ENCODE data around the gene UPF2. TPM values are rescaled to one million over a fixed set of nuclear protein-coding genes. Genes with fewer than 3 reads are reported as not detected.

Gene UPF2
- total and polyA plus RNA-seq, 2 of the 13 experiments (the other 11 are each of a cell fraction or from before 2014, with no cell fraction given): 6.2 to 14.5 TPM

DNA sequence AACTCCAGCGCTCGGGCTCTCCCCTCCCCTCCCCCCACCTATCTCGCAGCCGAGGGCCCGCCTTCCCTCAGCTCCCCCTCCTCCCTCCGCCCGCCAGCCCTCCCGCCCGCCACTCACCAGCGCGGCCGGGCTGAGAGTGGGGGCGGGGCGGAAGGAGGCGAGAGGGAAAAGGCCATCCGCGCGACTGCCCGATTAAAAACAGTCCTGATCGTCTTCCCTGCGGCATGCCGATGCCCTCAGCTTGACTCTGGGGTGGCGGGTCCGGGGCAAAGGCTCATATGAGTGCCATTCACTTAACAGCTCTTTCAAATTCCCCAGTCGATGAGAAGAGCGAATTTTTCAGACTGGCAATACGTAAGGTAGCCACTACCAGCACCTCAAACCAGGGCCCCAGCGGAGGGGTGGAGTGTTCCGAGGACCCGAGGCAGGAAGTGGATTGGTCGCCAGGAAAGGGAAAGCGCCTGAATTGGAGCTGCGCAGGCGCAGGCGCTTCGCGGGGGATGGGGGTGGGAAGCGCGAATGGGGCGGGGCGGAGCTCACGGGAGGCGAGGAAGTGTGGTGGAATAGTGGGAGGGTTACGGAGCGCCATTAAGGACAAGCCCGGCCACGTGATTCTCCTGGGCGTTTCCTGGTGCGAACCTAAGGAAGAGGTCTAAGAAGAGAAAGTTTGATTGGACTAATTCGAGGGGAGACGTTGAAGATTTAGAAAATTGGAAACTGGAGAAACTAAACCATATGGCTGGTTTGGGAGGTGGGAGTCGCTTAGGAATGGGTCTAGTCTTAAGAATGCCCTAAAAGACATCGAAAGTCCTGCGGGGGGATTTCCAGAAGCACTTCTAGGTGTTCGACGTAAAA lies at the start of gene UPF2 (continued):
- TF ChIP-seq CHD2 (IDR thresholded peaks at IDR 0.05; ENCODE audit: low read depth, low read length): peak; percentile 54; the same call in 1 of the 2 replicates
- TF ChIP-seq, protein P1, sequence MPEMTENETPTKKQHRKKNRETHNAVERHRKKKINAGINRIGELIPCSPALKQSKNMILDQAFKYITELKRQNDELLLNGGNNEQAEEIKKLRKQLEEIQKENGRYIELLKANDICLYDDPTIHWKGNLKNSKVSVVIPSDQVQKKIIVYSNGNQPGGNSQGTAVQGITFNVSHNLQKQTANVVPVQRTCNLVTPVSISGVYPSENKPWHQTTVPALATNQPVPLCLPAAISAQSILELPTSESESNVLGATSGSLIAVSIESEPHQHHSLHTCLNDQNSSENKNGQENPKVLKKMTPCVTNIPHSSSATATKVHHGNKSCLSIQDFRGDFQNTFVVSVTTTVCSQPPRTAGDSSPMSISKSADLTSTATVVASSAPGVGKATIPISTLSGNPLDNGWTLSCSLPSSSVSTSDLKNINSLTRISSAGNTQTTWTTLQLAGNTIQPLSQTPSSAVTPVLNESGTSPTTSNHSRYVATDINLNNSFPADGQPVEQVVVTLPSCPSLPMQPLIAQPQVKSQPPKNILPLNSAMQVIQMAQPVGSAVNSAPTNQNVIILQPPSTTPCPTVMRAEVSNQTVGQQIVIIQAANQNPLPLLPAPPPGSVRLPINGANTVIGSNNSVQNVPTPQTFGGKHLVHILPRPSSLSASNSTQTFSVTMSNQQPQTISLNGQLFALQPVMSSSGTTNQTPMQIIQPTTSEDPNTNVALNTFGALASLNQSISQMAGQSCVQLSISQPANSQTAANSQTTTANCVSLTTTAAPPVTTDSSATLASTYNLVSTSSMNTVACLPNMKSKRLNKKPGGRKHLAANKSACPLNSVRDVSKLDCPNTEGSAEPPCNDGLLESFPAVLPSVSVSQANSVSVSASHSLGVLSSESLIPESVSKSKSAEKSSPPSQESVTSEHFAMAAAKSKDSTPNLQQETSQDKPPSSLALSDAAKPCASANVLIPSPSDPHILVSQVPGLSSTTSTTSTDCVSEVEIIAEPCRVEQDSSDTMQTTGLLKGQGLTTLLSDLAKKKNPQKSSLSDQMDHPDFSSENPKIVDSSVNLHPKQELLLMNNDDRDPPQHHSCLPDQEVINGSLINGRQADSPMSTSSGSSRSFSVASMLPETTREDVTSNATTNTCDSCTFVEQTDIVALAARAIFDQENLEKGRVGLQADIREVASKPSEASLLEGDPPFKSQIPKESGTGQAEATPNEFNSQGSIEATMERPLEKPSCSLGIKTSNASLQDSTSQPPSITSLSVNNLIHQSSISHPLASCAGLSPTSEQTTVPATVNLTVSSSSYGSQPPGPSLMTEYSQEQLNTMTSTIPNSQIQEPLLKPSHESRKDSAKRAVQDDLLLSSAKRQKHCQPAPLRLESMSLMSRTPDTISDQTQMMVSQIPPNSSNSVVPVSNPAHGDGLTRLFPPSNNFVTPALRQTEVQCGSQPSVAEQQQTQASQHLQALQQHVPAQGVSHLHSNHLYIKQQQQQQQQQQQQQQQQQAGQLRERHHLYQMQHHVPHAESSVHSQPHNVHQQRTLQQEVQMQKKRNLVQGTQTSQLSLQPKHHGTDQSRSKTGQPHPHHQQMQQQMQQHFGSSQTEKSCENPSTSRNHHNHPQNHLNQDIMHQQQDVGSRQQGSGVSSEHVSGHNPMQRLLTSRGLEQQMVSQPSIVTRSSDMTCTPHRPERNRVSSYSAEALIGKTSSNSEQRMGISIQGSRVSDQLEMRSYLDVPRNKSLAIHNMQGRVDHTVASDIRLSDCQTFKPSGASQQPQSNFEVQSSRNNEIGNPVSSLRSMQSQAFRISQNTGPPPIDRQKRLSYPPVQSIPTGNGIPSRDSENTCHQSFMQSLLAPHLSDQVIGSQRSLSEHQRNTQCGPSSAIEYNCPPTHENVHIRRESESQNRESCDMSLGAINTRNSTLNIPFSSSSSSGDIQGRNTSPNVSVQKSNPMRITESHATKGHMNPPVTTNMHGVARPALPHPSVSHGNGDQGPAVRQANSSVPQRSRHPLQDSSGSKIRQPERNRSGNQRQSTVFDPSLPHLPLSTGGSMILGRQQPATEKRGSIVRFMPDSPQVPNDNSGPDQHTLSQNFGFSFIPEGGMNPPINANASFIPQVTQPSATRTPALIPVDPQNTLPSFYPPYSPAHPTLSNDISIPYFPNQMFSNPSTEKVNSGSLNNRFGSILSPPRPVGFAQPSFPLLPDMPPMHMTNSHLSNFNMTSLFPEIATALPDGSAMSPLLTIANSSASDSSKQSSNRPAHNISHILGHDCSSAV (CRISPR knock-in tag; IDR thresholded peaks at IDR 0.05; ENCODE audit: borderline replicate concordance): no peak
- TF ChIP-seq SSRP1 (CRISPR knock-in tag; IDR thresholded peaks at IDR 0.05): no peak
- TF ChIP-seq IKZF4 (CRISPR knock-in tag; IDR thresholded peaks at IDR 0.05; ENCODE audit: borderline replicate concordance, low read depth, not compliant biosample characterization): no peak
- no peak for TF ChIP-seq SMARCC2 (IDR thresholded peaks at IDR 0.05)
- TF ChIP-seq ZNF501 (CRISPR knock-in tag; IDR thresholded peaks at IDR 0.05): peak; percentile 50; the same call in 1 of the 2 replicates
- TF ChIP-seq, protein P2, sequence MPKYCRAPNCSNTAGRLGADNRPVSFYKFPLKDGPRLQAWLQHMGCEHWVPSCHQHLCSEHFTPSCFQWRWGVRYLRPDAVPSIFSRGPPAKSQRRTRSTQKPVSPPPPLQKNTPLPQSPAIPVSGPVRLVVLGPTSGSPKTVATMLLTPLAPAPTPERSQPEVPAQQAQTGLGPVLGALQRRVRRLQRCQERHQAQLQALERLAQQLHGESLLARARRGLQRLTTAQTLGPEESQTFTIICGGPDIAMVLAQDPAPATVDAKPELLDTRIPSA (CRISPR knock-in tag; IDR thresholded peaks at IDR 0.05; ENCODE audit: borderline replicate concordance): no peak; the same call in 1 of the 2 replicates
- TF ChIP-seq HMGA1 (CRISPR knock-in tag; conservative IDR thresholded peaks at IDR 0.05): no peak
- no peak for TF ChIP-seq CEBPB (IDR thresholded peaks at IDR 0.05; ENCODE audit: borderline replicate concordance, low read depth, low read length)
- no peak for TF ChIP-seq BRD4 (CRISPR knock-in tag; IDR thresholded peaks at IDR 0.05)
- no peak for TF ChIP-seq SMC3 (IDR thresholded peaks at IDR 0.05; ENCODE audit: low read length)
- TF ChIP-seq, protein P3, sequence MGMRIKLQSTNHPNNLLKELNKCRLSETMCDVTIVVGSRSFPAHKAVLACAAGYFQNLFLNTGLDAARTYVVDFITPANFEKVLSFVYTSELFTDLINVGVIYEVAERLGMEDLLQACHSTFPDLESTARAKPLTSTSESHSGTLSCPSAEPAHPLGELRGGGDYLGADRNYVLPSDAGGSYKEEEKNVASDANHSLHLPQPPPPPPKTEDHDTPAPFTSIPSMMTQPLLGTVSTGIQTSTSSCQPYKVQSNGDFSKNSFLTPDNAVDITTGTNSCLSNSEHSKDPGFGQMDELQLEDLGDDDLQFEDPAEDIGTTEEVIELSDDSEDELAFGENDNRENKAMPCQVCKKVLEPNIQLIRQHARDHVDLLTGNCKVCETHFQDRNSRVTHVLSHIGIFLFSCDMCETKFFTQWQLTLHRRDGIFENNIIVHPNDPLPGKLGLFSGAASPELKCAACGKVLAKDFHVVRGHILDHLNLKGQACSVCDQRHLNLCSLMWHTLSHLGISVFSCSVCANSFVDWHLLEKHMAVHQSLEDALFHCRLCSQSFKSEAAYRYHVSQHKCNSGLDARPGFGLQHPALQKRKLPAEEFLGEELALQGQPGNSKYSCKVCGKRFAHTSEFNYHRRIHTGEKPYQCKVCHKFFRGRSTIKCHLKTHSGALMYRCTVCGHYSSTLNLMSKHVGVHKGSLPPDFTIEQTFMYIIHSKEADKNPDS (CRISPR knock-in tag; IDR thresholded peaks at IDR 0.05): no peak
- peak; percentile 23 for TF ChIP-seq RBM39 (IDR thresholded peaks at IDR 0.05; ENCODE audit: low read depth, low read length, poor library complexity, severe bottlenecking)
- TF ChIP-seq, protein P4, sequence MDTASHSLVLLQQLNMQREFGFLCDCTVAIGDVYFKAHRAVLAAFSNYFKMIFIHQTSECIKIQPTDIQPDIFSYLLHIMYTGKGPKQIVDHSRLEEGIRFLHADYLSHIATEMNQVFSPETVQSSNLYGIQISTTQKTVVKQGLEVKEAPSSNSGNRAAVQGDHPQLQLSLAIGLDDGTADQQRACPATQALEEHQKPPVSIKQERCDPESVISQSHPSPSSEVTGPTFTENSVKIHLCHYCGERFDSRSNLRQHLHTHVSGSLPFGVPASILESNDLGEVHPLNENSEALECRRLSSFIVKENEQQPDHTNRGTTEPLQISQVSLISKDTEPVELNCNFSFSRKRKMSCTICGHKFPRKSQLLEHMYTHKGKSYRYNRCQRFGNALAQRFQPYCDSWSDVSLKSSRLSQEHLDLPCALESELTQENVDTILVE (CRISPR knock-in tag; IDR thresholded peaks at IDR 0.05): peak; percentile 69; the same call in 1 of the 2 replicates
- peak; percentile 78; the same call in 1 of the 2 replicates for TF ChIP-seq SP4 (CRISPR knock-in tag; IDR thresholded peaks at IDR 0.05)
- TF ChIP-seq ZBTB21 (CRISPR knock-in tag; IDR thresholded peaks at IDR 0.05): no peak
- no peak for TF ChIP-seq ZNF530 (CRISPR knock-in tag; IDR thresholded peaks at IDR 0.05; ENCODE audit: low read depth)
